Measurements from ENCODE around the gene RPS3.

The RPS3 gene

GRCh38 chr11:75436806-75437205 is 37.5 kb downstream of the RPS3 start:
- DNase-seq, result no peak

- no peak for DNase-seq
These were observed 38.8 kb downstream of the RPS3 start for GRCh38 chr11:75437966-75438659.

GRCh38 chr11:75439026-75439425 is 39.7 kb downstream of the RPS3 start:
- no peak for DNase-seq

GRCh38 chr11:75439495-75440120 is 40.3 kb downstream of the RPS3 start:
- no peak for DNase-seq

GRCh38 chr11:75440960-75441803 is 41.9 kb downstream of the RPS3 start:
- DNase-seq, result no peak

GRCh38 chr11:75441804-75442132 is 42.5 kb downstream of the RPS3 start:
- DNase-seq, result no peak

GRCh38 chr11:75442161-75442885 is 43.0 kb downstream of the RPS3 start:
- no peak for DNase-seq

- no peak for DNase-seq
These were observed 43.7 kb downstream of the RPS3 start for GRCh38 chr11:75443043-75443442.

GRCh38 chr11:75445315-75445953 is 46.1 kb downstream of the RPS3 start:
- no peak for DNase-seq

GRCh38 chr11:75447415-75447814 is 48.1 kb downstream of the RPS3 start:
- no peak for DNase-seq

- DNase-seq, result no peak
These were observed 50.0 kb downstream of the RPS3 start for GRCh38 chr11:75449271-75449670.

GRCh38 chr11:75449776-75450175 is 50.5 kb downstream of the RPS3 start:
- DNase-seq, result no peak

- DNase-seq, result no peak
These were observed 50.9 kb downstream of the RPS3 start for GRCh38 chr11:75450236-75450635.

- DNase-seq, result no peak
These were observed 51.8 kb downstream of the RPS3 start for GRCh38 chr11:75450826-75451821.

- no peak for DNase-seq
These were observed 54.8 kb downstream of the RPS3 start for GRCh38 chr11:75453916-75454655.

GRCh38 chr11:75454987-75455386 is 55.7 kb downstream of the RPS3 start:
- DNase-seq, result no peak
